ENCODE results near the gene HOXC9. TPM values are rescaled to one million over a fixed set of nuclear protein-coding genes. Genes with fewer than 3 reads are reported as not detected.

Gene HOXC9
- total RNA-seq, 2 donors from 2014 or later: not detected

DNA sequence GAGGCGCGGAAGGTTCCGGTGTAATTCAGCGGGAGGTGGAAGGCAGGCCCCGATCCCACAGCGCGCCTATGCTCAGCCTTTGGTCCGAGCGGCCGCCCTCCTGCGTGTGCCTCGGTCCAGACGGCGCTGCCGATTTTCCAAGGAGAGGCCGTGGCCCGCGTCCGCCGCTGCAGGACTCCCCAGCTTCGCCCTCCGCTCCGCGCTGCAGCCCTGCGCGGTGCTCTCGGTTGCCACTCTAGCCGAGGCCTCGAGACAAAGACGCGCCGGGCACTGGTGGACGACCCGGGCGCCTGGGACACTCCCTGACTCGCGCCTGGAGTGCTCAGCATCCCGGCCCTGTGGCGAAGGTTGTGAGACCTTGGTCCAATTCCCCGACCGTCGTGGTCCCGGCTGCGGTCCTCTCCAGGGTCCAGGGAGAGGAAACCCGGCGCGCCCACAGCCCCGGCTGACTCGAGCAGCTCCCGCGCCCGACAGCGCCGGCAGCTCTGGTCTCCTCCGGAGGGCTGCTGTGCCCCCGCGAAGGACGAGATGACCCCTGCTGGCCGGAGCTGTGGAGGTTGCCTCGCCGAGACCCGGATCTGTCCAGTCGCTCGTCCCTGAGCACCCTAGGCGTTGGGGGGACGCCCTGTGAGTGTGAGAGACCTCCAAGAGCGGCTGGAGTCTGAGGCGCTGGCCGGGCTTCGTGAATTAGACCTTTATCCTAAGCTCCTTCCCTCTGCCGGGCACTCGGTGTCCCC, 38.8 kb upstream of the HOXC9 start:
- intact Hi-C loops (cut with DNase I): no loop called here
- ATAC-seq: no peak

DNA sequence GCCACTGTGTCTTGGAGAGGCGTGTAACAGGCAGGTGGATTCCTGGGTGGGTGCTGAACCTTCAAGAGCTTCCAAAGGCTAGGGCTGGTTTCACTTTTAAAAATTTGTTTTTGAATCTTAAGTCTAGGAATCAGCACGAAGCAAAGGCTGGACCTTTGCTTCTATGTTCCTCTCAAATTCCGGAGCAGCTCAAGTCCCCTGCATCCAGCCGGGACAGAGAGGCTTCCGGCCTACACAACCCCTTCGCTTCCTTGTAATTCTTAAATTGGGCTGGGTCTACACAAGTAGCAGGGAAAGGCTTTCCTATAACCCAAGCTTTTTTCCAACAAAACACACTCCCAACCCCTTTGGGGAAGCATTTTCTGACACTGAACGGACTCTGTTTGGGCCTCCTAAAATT, 37.0 kb upstream of the HOXC9 start:
- DNase-seq (no peak), ATAC-seq (no peak)
- intact Hi-C loops (cut with DNase I): no loop called here

More for the DNA sequence above, 38.8 kb upstream of the HOXC9 start:
- no peak for DNase-seq

- intact Hi-C loops (cut with DNase I): no loop called here
- ATAC-seq (no peak), DNase-seq (no peak)
Measured at GRCh38 chr12:53963434-53964314, 36.3 kb upstream of the HOXC9 start.

DNA sequence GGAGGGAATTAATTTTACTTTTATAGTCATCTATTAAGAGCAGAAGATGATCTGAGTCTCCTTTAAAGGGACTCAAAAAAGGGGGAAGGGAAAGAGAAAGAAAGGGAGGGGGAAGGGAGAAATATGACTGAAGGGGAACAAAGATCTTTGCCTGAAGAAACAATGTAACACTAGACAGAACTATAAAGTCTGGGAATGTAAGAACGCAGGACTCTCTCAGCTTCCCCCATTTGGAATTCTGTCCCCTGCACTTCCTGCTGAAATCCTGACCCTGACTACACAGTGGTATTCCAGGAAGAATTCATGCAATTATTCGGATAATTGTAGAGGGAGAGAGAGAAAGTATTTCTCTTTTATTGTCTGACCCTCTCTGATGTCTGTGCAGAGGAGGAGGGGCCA, 35.6 kb upstream of the HOXC9 start:
- ATAC-seq: no peak
- intact Hi-C loops (cut with DNase I): no loop called here
- no peak for DNase-seq

- no peak for DNase-seq
- ATAC-seq: no peak
- intact Hi-C loops (cut with DNase I): no loop called here
Measured at GRCh38 chr12:53965281-53966084, 34.5 kb upstream of the HOXC9 start.

GRCh38 chr12:53966085-53966384, 33.9 kb upstream of the HOXC9 start:
- DNase-seq (no peak), ATAC-seq (no peak)
- intact Hi-C loops (cut with DNase I): no loop called here

DNA sequence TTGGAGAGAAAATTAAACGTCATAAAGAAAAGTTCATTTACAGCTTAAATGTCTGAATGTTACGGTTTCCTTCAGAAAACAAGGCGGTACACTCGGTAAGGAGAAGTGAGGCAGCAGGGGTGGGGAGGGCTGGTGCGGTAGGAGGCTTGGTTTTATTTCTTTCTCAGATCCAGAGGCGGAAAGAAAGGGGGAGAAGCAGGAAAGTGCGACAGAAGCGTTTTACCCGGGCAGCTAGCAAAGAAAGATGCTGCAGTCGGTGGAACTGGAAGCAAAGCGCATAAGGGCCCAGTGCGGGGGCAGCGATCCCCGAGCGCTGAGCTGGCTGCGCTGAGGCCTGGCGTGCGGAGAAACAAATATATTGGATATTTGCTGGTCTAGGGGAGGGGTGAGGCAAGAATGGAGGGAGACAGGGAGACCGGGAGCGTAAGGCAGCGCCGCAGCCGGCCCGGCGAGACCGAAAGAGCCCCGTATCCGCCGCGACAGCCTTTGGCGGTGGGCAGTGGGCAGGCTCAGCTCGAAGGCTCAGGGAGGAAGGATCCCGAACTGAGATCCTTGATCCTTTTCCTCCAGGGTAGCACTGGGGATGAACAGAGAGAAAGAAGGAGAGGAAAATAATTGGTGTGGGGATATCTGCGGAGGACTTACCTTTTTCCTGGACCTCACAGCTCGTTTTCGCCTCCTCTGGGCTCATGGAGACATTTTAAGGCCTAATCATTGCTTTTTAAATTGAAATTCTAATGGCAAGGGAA, 33.4 kb upstream of the HOXC9 start:
- ATAC-seq: no peak
- intact Hi-C loops (cut with DNase I): no loop called here
- DNase-seq: no peak

DNA sequence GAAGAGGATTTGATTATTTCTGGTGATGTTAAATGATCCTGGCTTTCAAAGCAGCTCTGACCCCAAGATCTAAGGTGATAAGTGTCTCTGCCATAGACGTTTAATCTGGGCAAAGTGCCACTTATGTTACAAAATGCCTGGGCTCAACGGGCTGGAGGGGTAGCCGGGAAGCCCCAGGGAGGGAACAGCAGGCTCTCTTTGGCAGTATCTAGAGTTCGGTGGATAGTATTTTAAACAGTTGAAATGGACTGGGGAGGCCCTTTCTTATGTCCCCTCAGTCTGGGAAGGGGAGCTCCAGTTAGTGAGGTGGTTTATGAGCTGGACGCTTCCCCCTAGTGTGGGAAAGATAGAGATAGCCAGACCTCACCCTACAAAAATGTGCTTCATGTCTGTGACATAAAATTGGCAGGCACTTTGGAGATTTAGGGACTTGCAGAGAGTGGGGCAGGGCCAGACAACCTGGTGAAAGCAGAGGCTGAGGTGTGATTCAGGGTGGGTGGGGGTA, 32.5 kb upstream of the HOXC9 start:
- no peak for DNase-seq
- no peak for ATAC-seq
- intact Hi-C loops (cut with DNase I): no loop called here

- intact Hi-C loops (cut with DNase I): no loop called here
- DNase-seq: no peak
- ATAC-seq: no peak
Measured at GRCh38 chr12:53968214-53969127, 31.5 kb upstream of the HOXC9 start.

DNA sequence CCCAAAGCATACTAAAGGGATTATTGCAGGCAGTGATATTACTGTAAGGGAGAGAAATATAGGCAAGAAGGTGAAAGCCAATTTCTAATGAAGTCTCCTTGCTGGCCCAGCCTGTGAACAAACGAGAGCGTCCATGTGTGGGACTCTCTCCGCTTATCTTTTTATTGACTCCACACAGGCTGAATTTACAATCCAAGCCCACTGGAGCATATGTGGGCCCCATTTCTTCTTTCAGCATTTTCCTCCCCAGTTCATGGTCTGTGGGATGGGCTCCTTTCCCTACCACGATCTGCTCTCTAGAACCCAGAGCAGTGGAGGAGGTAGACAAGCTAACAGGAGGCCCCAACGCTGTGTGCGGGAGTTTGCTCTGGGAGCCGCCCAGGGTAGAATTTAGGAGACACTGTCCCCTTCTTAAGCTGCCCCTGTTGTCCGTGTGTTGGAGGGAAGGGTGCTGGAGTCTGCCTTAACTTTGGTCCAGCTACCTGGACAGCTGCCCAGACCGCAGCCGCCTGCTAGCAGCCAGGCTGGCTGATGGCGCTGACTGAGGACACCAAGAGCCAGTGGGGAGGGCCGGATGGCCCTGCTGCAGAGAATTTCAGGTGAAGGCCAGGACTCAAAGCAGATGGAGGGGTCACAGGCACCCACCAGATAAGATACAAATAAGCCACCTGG, 30.2 kb upstream of the HOXC9 start:
- no peak for DNase-seq
- no peak for ATAC-seq
- intact Hi-C loops (cut with DNase I): no loop called here

DNA sequence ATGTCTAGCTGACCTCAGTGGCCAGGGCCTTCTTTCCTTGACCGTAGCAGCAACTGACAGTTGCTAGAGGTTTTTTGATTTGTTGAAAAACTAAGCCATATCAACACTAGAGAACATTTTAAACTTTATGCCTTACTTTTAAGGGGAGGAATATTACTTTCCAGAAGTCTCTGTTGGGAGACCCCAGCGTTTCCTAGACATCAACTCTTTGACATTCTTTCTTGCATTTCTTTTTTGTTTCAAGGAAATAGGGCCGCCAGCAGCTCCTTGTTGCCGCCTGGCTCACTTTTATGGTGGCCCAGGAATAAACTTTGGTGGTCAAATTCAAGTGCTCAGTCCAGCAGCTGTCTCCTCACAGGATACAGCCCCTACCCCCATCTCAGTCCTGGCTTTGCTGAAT, 29.5 kb upstream of the HOXC9 start:
- intact Hi-C loops (cut with DNase I): no loop called here
- ATAC-seq (no peak), DNase-seq (no peak)

- DNase-seq (no peak), ATAC-seq (no peak)
- intact Hi-C loops (cut with DNase I): no loop called here
Measured at GRCh38 chr12:53971129-53971528, 28.8 kb upstream of the HOXC9 start.

DNA sequence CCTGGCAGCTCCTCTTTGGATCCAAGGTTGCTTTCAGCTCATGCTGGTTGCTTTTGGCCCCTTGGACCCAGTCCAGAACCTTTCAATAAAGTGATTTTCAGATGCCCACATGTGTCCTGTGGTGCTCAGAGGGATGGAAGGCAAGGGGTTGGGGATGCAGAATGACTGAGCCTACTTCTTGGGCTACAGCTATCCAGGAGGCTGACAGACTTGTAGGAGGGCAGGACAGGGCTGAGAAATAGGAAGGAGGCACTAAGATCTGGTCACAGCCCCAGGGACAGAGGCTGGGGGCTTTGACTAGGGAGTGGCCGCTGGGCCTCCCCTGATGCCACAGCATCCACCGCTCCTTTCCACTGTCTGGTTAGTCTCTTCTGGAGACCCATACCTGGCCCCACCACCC, 28.3 kb upstream of the HOXC9 start:
- ATAC-seq (no peak), DNase-seq (no peak)
- intact Hi-C loops (cut with DNase I): no loop called here

DNA sequence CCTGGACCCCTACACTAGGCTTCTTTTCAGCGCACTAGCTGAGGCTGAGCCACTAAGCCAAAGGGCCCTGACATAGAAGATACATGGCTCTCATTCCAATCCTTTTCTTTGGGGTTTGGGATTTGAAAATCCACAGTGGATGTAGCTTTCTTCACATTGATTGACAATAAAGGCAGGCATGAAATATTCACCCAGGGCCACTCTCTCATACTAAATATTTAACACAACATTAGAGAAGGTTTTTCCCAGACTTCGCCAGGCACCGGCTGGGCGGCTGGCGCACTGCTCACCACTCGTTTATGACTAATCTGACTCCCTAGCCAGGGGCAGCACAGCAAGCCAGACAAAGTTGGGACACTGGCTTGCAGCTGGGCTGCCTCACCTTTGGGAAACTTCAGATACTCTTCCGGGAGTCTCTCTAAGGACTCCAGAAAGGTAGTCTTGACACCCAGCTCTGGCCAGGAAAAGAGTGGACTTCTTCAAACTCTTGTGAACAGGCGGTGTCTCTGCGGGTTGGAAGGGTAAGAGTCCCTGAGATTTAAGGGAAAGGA, 27.7 kb upstream of the HOXC9 start:
- no peak for ATAC-seq
- intact Hi-C loops (cut with DNase I): no loop called here
- no peak for DNase-seq

DNA sequence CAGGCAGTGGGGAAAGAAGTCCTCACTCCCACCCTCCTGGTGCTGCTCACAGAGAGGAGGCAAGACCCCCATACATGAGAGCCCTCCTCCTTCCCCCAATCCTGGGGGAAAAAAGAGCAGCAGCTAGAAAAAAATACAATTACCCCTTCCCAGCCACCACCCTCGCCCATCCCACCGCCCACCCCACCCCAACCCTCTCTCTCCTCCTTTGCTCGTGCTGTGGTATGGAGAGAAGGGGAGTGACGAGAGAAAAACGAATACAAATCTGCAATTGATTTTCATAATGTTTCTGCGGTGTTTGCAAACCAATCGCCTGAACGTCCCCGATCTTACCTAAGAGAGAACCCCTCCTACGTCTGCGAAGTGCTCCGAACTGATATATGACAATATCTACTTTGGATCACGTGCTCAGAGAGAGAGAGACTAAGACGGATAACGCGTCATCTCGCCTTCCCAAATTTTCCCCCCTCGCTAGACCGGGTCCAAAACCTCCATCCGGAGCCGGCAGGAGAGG, 27.2 kb upstream of the HOXC9 start, which contains the start of gene HOXC11:
HOXC11 (plus strand) TSS at position 405 of the 514 bp plus-strand sequence. CDS start 116 bp downstream, outside the sequence.
- DNase-seq: no peak
- intact Hi-C loops (cut with DNase I): no loop called here
- no peak for ATAC-seq

- intact Hi-C loops (cut with DNase I): no loop called here
- ATAC-seq (peak; percentile 21 to 38), DNase-seq (no peak)
Measured at GRCh38 chr12:53973236-53974042, 26.5 kb upstream of the HOXC9 start.

Measured in left cardiac atrium (tissue), 4 donors.